ENCODE results near the gene PHF14.
"Not testable (repeated sequence)": the region's sequence is repeated elsewhere in the genome, so short reads cannot be mapped to it uniquely, and the experiment has no call there.

The PHF14 gene

GRCh38 chr7:10990748-10991147 is 17.1 kb downstream of the PHF14 start:
- not testable (repeated sequence) for DNase-seq

GRCh38 chr7:10995482-10996166 is 22.0 kb downstream of the PHF14 start:
- DNase-seq: not testable (repeated sequence)

GRCh38 chr7:10998996-10999757 is 25.5 kb downstream of the PHF14 start:
- DNase-seq: no peak

GRCh38 chr7:11005202-11005601 is 31.5 kb downstream of the PHF14 start:
- no peak for DNase-seq

- DNase-seq: no peak
These were observed 32.6 kb downstream of the PHF14 start for GRCh38 chr7:11006291-11006690.

GRCh38 chr7:11009631-11010030 is 36.0 kb downstream of the PHF14 start:
- DNase-seq: no peak

- no peak for DNase-seq
These were observed 47.8 kb downstream of the PHF14 start for GRCh38 chr7:11021468-11021867.

GRCh38 chr7:11026452-11027359 is 53.0 kb downstream of the PHF14 start:
- DNase-seq: no peak

GRCh38 chr7:11035661-11036060 is 62.0 kb downstream of the PHF14 start:
- no peak for DNase-seq

GRCh38 chr7:11039974-11040373 is 66.3 kb downstream of the PHF14 start:
- DNase-seq: no peak

GRCh38 chr7:11054033-11054432 is 80.4 kb downstream of the PHF14 start:
- no peak for DNase-seq

- no peak for DNase-seq
These were observed 87.2 kb downstream of the PHF14 start for GRCh38 chr7:11060893-11061292.

- DNase-seq: no peak
These were observed 88.4 kb downstream of the PHF14 start for GRCh38 chr7:11062110-11062509.

- no peak for DNase-seq
These were observed 95.9 kb downstream of the PHF14 start for GRCh38 chr7:11069591-11069990.

- DNase-seq: no peak
These were observed 104.1 kb downstream of the PHF14 start for GRCh38 chr7:11077816-11078215.

- DNase-seq: no peak
These were observed 104.7 kb downstream of the PHF14 start for GRCh38 chr7:11078247-11078834.

GRCh38 chr7:11079907-11080306 is 106.2 kb downstream of the PHF14 start:
- no peak for DNase-seq

GRCh38 chr7:11082121-11082520 is 108.4 kb downstream of the PHF14 start:
- DNase-seq: no peak

- no peak for DNase-seq
These were observed 109.0 kb downstream of the PHF14 start for GRCh38 chr7:11082552-11083213.

- no peak for DNase-seq
These were observed 109.5 kb downstream of the PHF14 start for GRCh38 chr7:11083214-11083568.

GRCh38 chr7:11104578-11104977 is 130.9 kb downstream of the PHF14 start:
- no peak for DNase-seq

- no peak for DNase-seq
These were observed 136.0 kb downstream of the PHF14 start for GRCh38 chr7:11109659-11110058.
